ENCODE data around the gene ATF7IP2. TPM values are rescaled to one million over a fixed set of nuclear protein-coding genes. Genes with fewer than 3 reads are reported as not detected.

ATF7IP2 gene
- polyA plus RNA-seq, 4 donors, result 14.7 to 31.1 (median 20.9) TPM

Other genes with a start within 250 kb of the ATF7IP2 start
- 1 to 10 TPM; 3.7 to 7.2 (median 5.3) TPM for gene GRIN2A, start 203.6 kb upstream of the ATF7IP2 start, polyA plus RNA-seq (ENCODE audit: insufficient read length in 4 of 4)
- 10 to 100 TPM; 22.2 to 25.9 (median 23.9) TPM for gene EMP2, start 194.5 kb downstream of the ATF7IP2 start, polyA plus RNA-seq (ENCODE audit: insufficient read length in 4 of 4)

Measured in left renal cortex interstitium (tissue), 4 donors.